Right lobe of liver (tissue), 6 donors: Measurements from ENCODE around the gene PIK3IP1. TPM values are rescaled to one million over a fixed set of nuclear protein-coding genes. Genes with fewer than 3 reads are reported as not detected.

Experiments
- ATAC-seq, 4 donors: fragments of 200-7000 bp; cut with Tn5 transposase; one replicate each; pipeline ENCODE4 v1.9.1; 2020; ENCODE audit warnings: mild to moderate bottlenecking in 4 of 4, moderate library complexity in 4 of 4
- DNase-seq, 3 donors: peaks; one replicate each; pipeline ENCODE4 v3.0.0-alpha.2; 2020
- H3K27ac ChIP-seq, 3 donors: fragments of 200-600 bp; one replicate each; pipeline ENCODE4 v1.8.0; 2022
- H3K27me3 ChIP-seq, 2 donors: fragments of 200-600 bp; one replicate each; pipeline ENCODE4 v1.8.0; 2022
- H3K36me3 ChIP-seq, 4 donors: fragments of 200-600 bp; sonication (generic) in 1 of 4; one replicate each; pipeline versions ENCODE4 v1.5.1 to v1.8.0; 2017 to 2022; ENCODE audit warnings: control low read depth in 1 of 4
- H3K4me1 ChIP-seq, 4 donors: fragments of 200-600 bp; sonication (generic) in 1 of 4; one replicate each; pipeline versions ENCODE4 v1.5.1 to v1.8.0; 2017 to 2022; ENCODE audit warnings: control low read depth in 1 of 4
- H3K4me3 ChIP-seq, 3 donors: fragments of 200-600 bp; one replicate each; pipeline ENCODE4 v1.8.0; 2022
- H3K9me3 ChIP-seq, 4 donors: fragments of 200-600 bp; sonication (generic) in 1 of 4; one replicate each; pipeline versions ENCODE4 v1.5.1 to v1.8.0; 2017 to 2022; ENCODE audit warnings: control low read depth in 1 of 4
- CTCF ChIP-seq, 4 donors: fragments of 200-600 bp in 3 of 4; fragments of 450-650 bp in 1 of 4; IDR thresholded peaks; one replicate each; pipeline versions ENCODE4 v1.5.1 to v1.8.0; 2016 to 2022; ENCODE audit warnings: antibody characterized with exemption in 4 of 4, mild to moderate bottlenecking in 2 of 4
- POLR2A ChIP-seq: fragments of 450-650 bp; IDR thresholded peaks from one replicate; pipeline ENCODE4 v1.6.1; 2017; ENCODE audit warnings: antibody characterized with exemption, mild to moderate bottlenecking
- WGBS: methylation state at CpG from one replicate; pipeline ENCODE4 v1.1.6; 2018; ENCODE audit warnings: low coverage, low lambda C conversion rate; ENCODE audit not compliant: insufficient coverage; ENCODE audit errors: missing lambda C conversion rate; 5-methylcytosine and 5-hydroxymethylcytosine counted together
- intact Hi-C, 2 donors: fragments of 100-400 bp; cut with DNase I; formaldehyde crosslinking; loops; one replicate each; pipeline versions ENCODE4 v1.11.2 to v1.14.1; 2022
- total RNA-seq, 6 experiments: library from RNA; depleted of rRNA in 2 of 6; stranded (reverse); fragments of >200 nt in 2 of 6; fragmentation: NEBNext Ultra II Directional in 3 of 6; extraction: Animal tissue kit (Norgen Biotek cat#: 25700) in 3 of 6; gene quantifications; one replicate each; pipeline versions ENCODE4 v1.1.0 to v1.2.4, GENCODE V29; 2016 to 2023
- donor health status: DM: no; HTN: yes; CAD: no.
- donor health status: DM: no; HTN: no; CAD: no.
- donor health status: DM: no; HTN: no; CAD: no.
- donor health status: DM: no; HTN: yes; CAD: no.
- donor health status: DM: no; HTN: yes; CAD: no.

PIK3IP1 gene
- total RNA-seq, 6 experiments from 2014 or later = 1.3 to 6.6 (median 5.6) TPM

DNA sequence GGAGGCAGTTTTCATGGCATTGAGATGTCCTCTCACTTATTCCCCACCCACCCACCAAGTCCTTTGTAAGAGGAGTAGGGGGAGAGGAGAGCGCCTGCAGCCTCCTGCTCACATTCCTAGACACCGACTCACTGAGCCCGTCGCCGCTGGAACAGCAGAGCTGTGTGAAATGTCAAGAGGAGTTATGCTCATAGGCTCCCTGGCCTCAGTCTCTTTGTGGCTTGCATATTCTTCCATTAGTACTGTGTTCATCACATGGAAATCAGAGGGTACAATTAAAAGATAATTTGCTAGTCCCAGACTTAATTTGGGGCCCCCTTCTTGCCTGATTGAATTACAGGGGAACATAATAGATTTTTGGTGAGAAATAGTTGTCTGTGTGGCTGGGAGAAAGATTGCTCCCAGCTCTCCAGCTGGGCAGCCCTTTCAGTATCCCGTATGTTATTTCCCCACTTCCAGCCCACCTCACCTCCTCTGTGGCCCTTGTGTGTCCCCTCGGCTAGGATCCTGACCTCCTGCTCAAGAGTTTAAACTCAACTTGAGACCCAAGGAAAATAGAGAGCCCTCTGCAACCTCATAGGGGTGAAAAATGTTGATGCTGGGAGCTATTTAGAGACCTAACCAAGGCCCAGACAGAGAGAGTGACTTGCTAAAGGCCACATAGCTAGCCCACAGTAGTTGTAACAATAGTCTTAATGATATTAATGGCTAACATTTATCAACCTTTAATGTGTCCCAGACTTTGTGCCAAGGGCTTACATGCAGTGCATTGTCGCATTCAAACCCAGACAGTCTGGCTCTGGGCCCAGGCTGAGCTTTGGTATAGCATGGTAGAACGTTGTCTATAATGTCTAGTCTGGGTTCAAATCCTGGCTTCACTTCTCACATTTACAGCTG lies 48.0 kb downstream of the PIK3IP1 start:
- ATAC-seq (no peak), DNase-seq (no peak)
- H3K27ac ChIP-seq = no peak overlapping the region
- TF ChIP-seq POLR2A (no peak), CTCF (IDR thresholded peaks at IDR 0.05) (no peak)
- no peak overlapping the region for H3K4me3 ChIP-seq
- H3K36me3 ChIP-seq = peaks cover 0 to 2% (median 0%) of the 10 kb centered on the region in 4 donors
- H3K4me1 ChIP-seq = peaks cover 0 to 24% (median 0%) of the 10 kb centered on the region in 4 donors
- intact Hi-C loops = no loop called here
- H3K27me3 ChIP-seq = no peaks in the 10 kb centered on the region
- 71% methylated on average over 5 of the region's 9 CpGs for WGBS
- no peaks in the 10 kb centered on the region for H3K9me3 ChIP-seq

DNA sequence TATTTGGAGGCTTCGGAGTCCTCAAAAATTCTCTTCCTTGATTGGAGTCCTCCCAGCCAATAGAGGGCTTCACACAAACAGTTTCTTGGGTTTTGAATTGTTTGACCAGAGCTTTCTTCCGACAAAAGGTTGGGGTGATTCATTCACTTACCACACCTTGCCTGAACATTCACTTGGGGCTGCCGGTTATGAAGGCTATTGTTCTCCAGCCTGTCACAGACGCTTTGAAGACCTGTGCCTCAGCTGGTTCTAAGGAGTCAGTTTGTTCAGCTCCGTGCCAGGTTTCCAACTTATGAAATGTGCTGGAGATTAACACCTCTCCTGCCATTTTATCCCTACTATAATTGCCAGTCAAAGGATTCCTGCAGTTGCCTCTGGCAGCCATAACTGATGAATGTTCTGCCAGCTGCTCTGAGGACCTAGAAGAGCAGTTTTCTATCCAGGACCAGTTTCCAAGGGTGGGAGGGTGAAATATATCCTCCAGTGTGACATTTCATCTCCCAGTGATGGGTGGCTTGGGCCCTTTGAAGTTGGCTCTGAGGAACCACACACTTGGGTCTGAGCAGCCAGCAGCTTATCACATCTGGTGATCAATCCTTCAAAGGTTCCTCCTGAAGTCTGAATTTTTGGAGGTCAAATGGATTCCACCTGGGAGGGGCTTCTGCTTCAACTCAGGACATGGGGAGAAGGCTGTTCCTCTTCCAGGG lies 48.8 kb downstream of the PIK3IP1 start:
- intact Hi-C loops = no loop called here
- Histone ChIP-seq H3K36me3 (peaks cover 0 to 2% (median 0%) of the 10 kb centered on the region in 4 donors), H3K9me3 (no peaks in the 10 kb centered on the region), H3K4me3 (no peak overlapping the region), H3K27ac (no peak overlapping the region), H3K4me1 (peaks cover 0 to 24% (median 0%) of the 10 kb centered on the region in 4 donors), H3K27me3 (no peaks in the 10 kb centered on the region)
- 82% methylated on average over 4 of the region's 5 CpGs for WGBS
- ATAC-seq (no peak), DNase-seq (no peak)
- TF ChIP-seq CTCF (IDR thresholded peaks at IDR 0.05) = no peak
- TF ChIP-seq POLR2A = no peak

DNA sequence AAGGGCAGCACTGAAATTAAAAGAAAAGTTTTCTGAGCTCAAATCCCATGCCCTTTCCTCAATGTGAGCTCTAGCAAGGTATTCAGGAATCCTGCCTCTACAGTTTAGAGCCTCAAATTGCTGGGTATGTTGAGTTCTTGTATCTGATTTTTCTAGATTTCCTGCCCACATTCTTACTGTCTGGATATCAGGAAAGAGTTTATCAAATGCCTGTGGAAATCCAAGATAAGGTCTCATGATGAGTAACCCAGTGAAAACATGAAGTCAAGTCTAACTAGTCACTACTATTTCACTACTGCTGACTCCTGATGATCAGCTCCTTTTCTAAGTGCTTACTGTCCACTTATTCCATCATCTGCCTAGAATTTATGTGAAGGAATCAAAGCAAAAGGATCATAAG lies 50.4 kb downstream of the PIK3IP1 start:
- peaks cover 0 to 24% (median 0%) of the 10 kb centered on the region in 4 donors for H3K4me1 ChIP-seq
- H3K27me3 ChIP-seq = no peaks in the 10 kb centered on the region
- no peak overlapping the region for H3K4me3 ChIP-seq
- H3K27ac ChIP-seq = no peak overlapping the region
- H3K9me3 ChIP-seq = no peaks in the 10 kb centered on the region
- H3K36me3 ChIP-seq = peaks cover 0 to 2% (median 0%) of the 10 kb centered on the region in 4 donors
- peak in 1 of 4 donors; percentile 16 for ATAC-seq
- intact Hi-C loops = no loop called here
- no peak for DNase-seq
- no peak for TF ChIP-seq CTCF (IDR thresholded peaks at IDR 0.05)
- no peak for TF ChIP-seq POLR2A

DNA sequence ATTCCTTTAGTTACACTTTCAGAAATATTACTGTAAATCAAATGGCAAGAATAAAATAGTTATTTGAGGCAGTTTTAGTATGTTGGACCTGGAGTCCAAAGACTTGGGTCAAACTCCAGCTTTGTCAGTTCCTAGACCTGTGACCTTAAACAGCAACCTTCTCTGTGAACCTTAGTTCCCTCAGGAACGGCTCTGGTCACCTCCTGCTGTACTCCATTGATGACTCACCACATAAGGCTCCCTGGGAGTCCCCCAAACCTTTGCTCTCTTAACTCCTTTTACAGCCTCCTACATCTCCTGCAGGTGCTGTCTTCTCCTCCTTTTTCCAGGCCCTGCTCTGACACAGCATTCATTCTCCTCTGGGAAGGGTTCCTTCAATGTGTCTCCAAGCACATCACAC lies 51.1 kb downstream of the PIK3IP1 start:
- ATAC-seq (peak; percentile 61 to 74 (median 65)), DNase-seq (no peak)
- no peaks in the 10 kb centered on the region for H3K9me3 ChIP-seq
- no peaks in the 10 kb centered on the region for H3K27me3 ChIP-seq
- intact Hi-C loops = no loop called here
- no peak overlapping the region for H3K27ac ChIP-seq
- peaks cover 0 to 2% (median 0%) of the 10 kb centered on the region in 4 donors for H3K36me3 ChIP-seq
- WGBS = 14% methylated on average over 1 of the region's 1 CpG
- TF ChIP-seq POLR2A (no peak), CTCF (IDR thresholded peaks at IDR 0.05) (no peak)
- peaks cover 0 to 24% (median 0%) of the 10 kb centered on the region in 4 donors for H3K4me1 ChIP-seq
- H3K4me3 ChIP-seq = no peak overlapping the region
